ENCODE results near the gene ASIC5. TPM values are rescaled to one million over a fixed set of nuclear protein-coding genes. Genes with fewer than 3 reads are reported as not detected.

Gene ASIC5
- total RNA-seq, 1 experiment from 2014 or later, result not detected

DNA sequence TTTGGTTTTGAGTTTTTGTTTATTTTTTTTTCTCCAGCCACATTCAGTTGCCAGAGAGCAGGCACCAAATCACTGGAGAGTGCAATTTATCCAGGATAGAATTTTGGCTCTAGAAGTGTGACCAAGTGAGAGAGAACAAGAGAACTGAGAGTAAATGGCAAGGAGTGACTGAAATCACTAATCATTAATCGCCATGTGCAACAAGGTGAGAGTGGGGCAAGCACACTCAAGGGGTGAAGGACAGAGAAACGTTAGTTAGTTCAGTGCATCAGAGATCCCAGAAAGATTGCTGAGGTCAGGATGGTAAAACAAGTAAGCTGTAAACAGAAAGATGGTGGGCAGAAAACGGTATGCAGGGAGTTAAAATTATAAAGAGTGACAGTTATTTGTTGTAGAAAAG lies 17.8 kb upstream of the ASIC5 start:
- H3K36me3 ChIP-seq (ENCODE audit: control insufficient read depth, insufficient read depth, low read length), result no peaks in the 10 kb centered on the region
- no peak overlapping the region for H3K27ac ChIP-seq (ENCODE audit: low read length)
- H3K4me3 ChIP-seq (ENCODE audit: low read depth in 2 of 2, low read length in 2 of 2), result no peak overlapping the region
- DNase-seq (ENCODE audit: low read depth, low spot score), result no peak
- no peaks in the 10 kb centered on the region for H3K4me1 ChIP-seq (ENCODE audit: control insufficient read depth, insufficient read depth, low read length)
- BruUV-seq (replicated peaks), result no TSS peak
- no peaks in the 10 kb centered on the region for H3K27me3 ChIP-seq (ENCODE audit: control insufficient read depth, insufficient read depth, low read length)
- no peaks in the 10 kb centered on the region for H3K9me3 ChIP-seq (ENCODE audit: control insufficient read depth, insufficient read depth, low read depth, low read length)
- intact Hi-C loops (cut with micrococcal nuclease; ENCODE audit: unreplicated experiment), result no loop called here
- ATAC-seq, result no peak
- TF ChIP-seq TCF7L2 (IDR thresholded peaks at IDR 0.05; ENCODE audit: low read depth, low read length) (no peak), REST (IDR thresholded peaks at IDR 0.05; ENCODE audit: insufficient read depth in 1 of 2, low read depth in 2 of 2, low read length in 1 of 2) (no peak), CTCF (IDR thresholded peaks at IDR 0.05) (no peak), SIN3A (IDR thresholded peaks at IDR 0.05; ENCODE audit: borderline replicate concordance, insufficient read depth, low read depth, low read length) (no peak), POLR2AphosphoS5 (IDR thresholded peaks at IDR 0.05; ENCODE audit: low read depth, low read length) (no peak)
- in situ Hi-C loops (cut with HindIII; ENCODE audit: low pct_unique_long_range_greater_than_20kb, low sequenced_read_pairs), result no loop called here
- ChIA-PET CTCF (no interaction called here), POLR2A (no interaction called here)

DNA sequence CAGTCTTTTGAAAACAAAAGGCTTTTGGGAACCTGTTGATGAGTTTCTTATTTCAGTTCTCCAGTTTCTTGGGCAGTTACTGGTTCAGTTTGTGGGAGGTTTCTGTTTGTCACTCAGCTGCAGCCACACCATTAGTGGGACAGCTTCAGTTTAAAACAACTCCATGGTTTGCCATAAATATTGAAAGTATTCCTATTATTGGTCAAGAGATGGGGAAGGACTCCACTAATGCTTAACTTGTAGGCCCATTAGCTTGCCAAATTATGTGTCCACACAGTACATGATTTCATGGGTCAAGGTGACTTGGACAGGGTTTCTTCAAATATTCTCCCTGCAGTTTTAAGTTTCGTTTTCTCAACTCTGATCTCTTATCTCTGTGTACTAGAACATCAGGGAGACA lies 15.5 kb upstream of the ASIC5 start:
- BruUV-seq (replicated peaks), result no TSS peak
- no peak for ATAC-seq
- Histone ChIP-seq H3K4me3 (ENCODE audit: low read depth in 2 of 2, low read length in 2 of 2) (no peak overlapping the region), H3K9me3 (ENCODE audit: control insufficient read depth, insufficient read depth, low read depth, low read length) (no peaks in the 10 kb centered on the region), H3K36me3 (ENCODE audit: control insufficient read depth, insufficient read depth, low read length) (no peaks in the 10 kb centered on the region), H3K4me1 (ENCODE audit: control insufficient read depth, insufficient read depth, low read length) (no peaks in the 10 kb centered on the region), H3K27me3 (ENCODE audit: control insufficient read depth, insufficient read depth, low read length) (no peaks in the 10 kb centered on the region), H3K27ac (ENCODE audit: low read length) (no peak overlapping the region)
- no peak for TF ChIP-seq CTCF (IDR thresholded peaks at IDR 0.05)
- TF ChIP-seq SIN3A (IDR thresholded peaks at IDR 0.05; ENCODE audit: borderline replicate concordance, insufficient read depth, low read depth, low read length), result no peak
- no peak for TF ChIP-seq TCF7L2 (IDR thresholded peaks at IDR 0.05; ENCODE audit: low read depth, low read length)
- TF ChIP-seq REST (IDR thresholded peaks at IDR 0.05; ENCODE audit: insufficient read depth in 1 of 2, low read depth in 2 of 2, low read length in 1 of 2), result no peak
- TF ChIP-seq POLR2AphosphoS5 (IDR thresholded peaks at IDR 0.05; ENCODE audit: low read depth, low read length), result no peak
- in situ Hi-C loops (cut with HindIII; ENCODE audit: low pct_unique_long_range_greater_than_20kb, low sequenced_read_pairs), result no loop called here
- ChIA-PET POLR2A (no interaction called here), CTCF (no interaction called here)
- intact Hi-C loops (cut with micrococcal nuclease; ENCODE audit: unreplicated experiment), result no loop called here
- DNase-seq (ENCODE audit: low read depth, low spot score), result no peak
